ENCODE data around the gene SLC66A2.

The SLC66A2 gene

GRCh38 chr18:79983793-79984192, 32.3 kb upstream of the SLC66A2 start:
- TF ChIP-seq REST (IDR thresholded peaks at IDR 0.05; ENCODE audit: low read depth): no peak
- TF ChIP-seq CEBPB (IDR thresholded peaks at IDR 0.05): no peak
- no peak for TF ChIP-seq MAX (IDR thresholded peaks at IDR 0.05)
- TF ChIP-seq RAD21 (IDR thresholded peaks at IDR 0.05; ENCODE audit: low read depth): no peak
- no peak for TF ChIP-seq USF1 (IDR thresholded peaks at IDR 0.05)
- no peak for TF ChIP-seq EGR1 (IDR thresholded peaks at IDR 0.05)
- no peak for TF ChIP-seq TAF1 (IDR thresholded peaks at IDR 0.05; ENCODE audit: low read depth)
- no peak for TF ChIP-seq EP300 (IDR thresholded peaks at IDR 0.05; ENCODE audit: borderline replicate concordance)

GRCh38 chr18:79983253-79983652, 31.8 kb upstream of the SLC66A2 start:
- TF ChIP-seq NFIC (IDR thresholded peaks at IDR 0.05): no peak
- no peak for TF ChIP-seq FOXM1 (IDR thresholded peaks at IDR 0.05; ENCODE audit: borderline replicate concordance, low read depth)
- TF ChIP-seq CEBPB (IDR thresholded peaks at IDR 0.05): no peak
- TF ChIP-seq USF1 (IDR thresholded peaks at IDR 0.05): no peak
- no peak for TF ChIP-seq YY1 (IDR thresholded peaks at IDR 0.05; ENCODE audit: low read depth)
- TF ChIP-seq TCF12 (IDR thresholded peaks at IDR 0.05; ENCODE audit: low read depth): no peak
- no peak for TF ChIP-seq TEAD4 (IDR thresholded peaks at IDR 0.05)
- TF ChIP-seq MAX (IDR thresholded peaks at IDR 0.05): no peak
- no peak for TF ChIP-seq EP300 (IDR thresholded peaks at IDR 0.05; ENCODE audit: borderline replicate concordance)
- no peak for TF ChIP-seq CREB1 (IDR thresholded peaks at IDR 0.05; ENCODE audit: low read depth)
- no peak for TF ChIP-seq TAF1 (IDR thresholded peaks at IDR 0.05; ENCODE audit: low read depth)

- TF ChIP-seq TAF1 (IDR thresholded peaks at IDR 0.05; ENCODE audit: low read depth): no peak
- TF ChIP-seq MAX (IDR thresholded peaks at IDR 0.05): no peak
- TF ChIP-seq EP300 (IDR thresholded peaks at IDR 0.05; ENCODE audit: borderline replicate concordance): no peak
- TF ChIP-seq REST (IDR thresholded peaks at IDR 0.05; ENCODE audit: low read depth): no peak
- TF ChIP-seq USF1 (IDR thresholded peaks at IDR 0.05): no peak
- TF ChIP-seq TEAD4 (IDR thresholded peaks at IDR 0.05): no peak
- no peak for TF ChIP-seq TCF12 (IDR thresholded peaks at IDR 0.05; ENCODE audit: low read depth)
- no peak for TF ChIP-seq CREB1 (IDR thresholded peaks at IDR 0.05; ENCODE audit: low read depth)
- no peak for TF ChIP-seq ZBTB7A (IDR thresholded peaks at IDR 0.05; ENCODE audit: low read depth)
- TF ChIP-seq CEBPB (IDR thresholded peaks at IDR 0.05): no peak
- TF ChIP-seq FOXM1 (IDR thresholded peaks at IDR 0.05; ENCODE audit: borderline replicate concordance, low read depth): no peak
- TF ChIP-seq EGR1 (IDR thresholded peaks at IDR 0.05): no peak
- no peak for TF ChIP-seq NFIC (IDR thresholded peaks at IDR 0.05)
- TF ChIP-seq YY1 (IDR thresholded peaks at IDR 0.05; ENCODE audit: low read depth): no peak
- no peak for TF ChIP-seq RAD21 (IDR thresholded peaks at IDR 0.05; ENCODE audit: low read depth)
These were observed 31.3 kb upstream of the SLC66A2 start for GRCh38 chr18:79982736-79983135.

GRCh38 chr18:79980585-79980984, 29.1 kb upstream of the SLC66A2 start:
- no peak for TF ChIP-seq FOXM1 (IDR thresholded peaks at IDR 0.05; ENCODE audit: borderline replicate concordance, low read depth)
- no peak for TF ChIP-seq CREB1 (IDR thresholded peaks at IDR 0.05; ENCODE audit: low read depth)
- no peak for TF ChIP-seq NFIC (IDR thresholded peaks at IDR 0.05)
- TF ChIP-seq RAD21 (IDR thresholded peaks at IDR 0.05; ENCODE audit: low read depth): no peak
- no peak for TF ChIP-seq EGR1 (IDR thresholded peaks at IDR 0.05)
- no peak for TF ChIP-seq TEAD4 (IDR thresholded peaks at IDR 0.05)
- TF ChIP-seq CEBPB (IDR thresholded peaks at IDR 0.05): no peak
- no peak for TF ChIP-seq YY1 (IDR thresholded peaks at IDR 0.05; ENCODE audit: low read depth)
- no peak for TF ChIP-seq REST (IDR thresholded peaks at IDR 0.05; ENCODE audit: low read depth)
- no peak for TF ChIP-seq USF1 (IDR thresholded peaks at IDR 0.05)
- TF ChIP-seq MAX (IDR thresholded peaks at IDR 0.05): no peak
- no peak for TF ChIP-seq EP300 (IDR thresholded peaks at IDR 0.05; ENCODE audit: borderline replicate concordance)
- TF ChIP-seq TCF12 (IDR thresholded peaks at IDR 0.05; ENCODE audit: low read depth): no peak
- no peak for TF ChIP-seq ZBTB7A (IDR thresholded peaks at IDR 0.05; ENCODE audit: low read depth)
- no peak for TF ChIP-seq TAF1 (IDR thresholded peaks at IDR 0.05; ENCODE audit: low read depth)
